Measurements from ENCODE around the gene ZBTB25. TPM values are rescaled to one million over a fixed set of nuclear protein-coding genes. Genes with fewer than 3 reads are reported as not detected.

ZBTB25 gene
- total RNA-seq, 1 experiment from 2014 or later: 19.0 TPM

DNA sequence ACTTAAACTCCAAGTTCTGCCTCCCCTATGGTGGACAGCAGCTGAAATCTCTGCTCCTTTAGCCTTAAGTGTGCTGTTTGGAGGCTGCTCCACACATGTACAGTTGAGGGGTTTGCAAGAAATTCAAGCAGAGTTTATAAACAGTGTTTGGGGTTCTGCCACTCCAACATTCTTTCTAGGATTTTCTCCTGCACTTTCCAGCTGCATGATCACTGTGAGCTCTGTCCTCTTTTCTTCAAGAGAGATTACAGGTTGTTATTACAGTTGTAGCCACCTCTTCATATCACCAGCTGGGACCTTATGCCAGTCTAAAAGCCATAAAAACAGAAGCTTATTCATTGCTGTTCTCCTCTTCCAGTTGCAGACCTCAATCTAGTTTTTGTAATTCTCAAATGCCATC is 8.4 kb downstream of the ZBTB25 start:
- Histone ChIP-seq H3K9me2 (ENCODE audit: insufficient read depth) (no peaks in the 10 kb centered on the region), H3K27ac (ENCODE audit: low read depth, low read length) (no peak overlapping the region), H3K4me2 (ENCODE audit: low read length) (no peak overlapping the region), H3K4me3 (replicated peaks in 1 of 2; ENCODE audit: low read depth in 1 of 2, low read length in 2 of 2) (no peak overlapping the region), H4K20me1 (ENCODE audit: insufficient read depth) (no peaks in the 10 kb centered on the region), H3K27me3 (ENCODE audit: insufficient read depth, low read length) (no peaks in the 10 kb centered on the region), H2AFZ (ENCODE audit: low read depth, low read length, poor library complexity, severe bottlenecking) (no peak overlapping the region), H3K9ac (ENCODE audit: low read length) (no peak overlapping the region), H3K79me2 (ENCODE audit: insufficient read depth, low read length) (peaks cover 32% of the 10 kb centered on the region), H3K9me3 (ENCODE audit: control insufficient read depth in 1 of 2, insufficient read depth in 1 of 2, low read depth in 1 of 2, low read length in 2 of 2) (no peaks in the 10 kb centered on the region), H3K4me1 (ENCODE audit: control insufficient read depth in 1 of 2, insufficient read depth in 2 of 2, low read length in 2 of 2) (peaks cover under 1 to 5% of the 10 kb centered on the region in 2 experiments; a peak in 2 of 4 replicates), H3K36me3 (ENCODE audit: control insufficient read depth in 1 of 2, insufficient read depth in 2 of 2, low read length in 2 of 2) (peaks cover 8 to 9% of the 10 kb centered on the region in 2 experiments; a peak in 3 of 4 replicates)
- CTCF ChIA-PET: interaction anchor here (0.7 kb wide), 1 partner anchor 395 kb away, joined by 3 read pairs; no protein-coding TSS in a partner anchor
- no peak for DNase-seq (ENCODE audit: low read depth, low spot score)
- intact Hi-C loops (cut with micrococcal nuclease): no loop called here
- POLR2A ChIA-PET: no interaction called here
- BruUV-seq (replicated peaks): no TSS peak
- no peak for TF ChIP-seq POLR2AphosphoS5 (IDR thresholded peaks at IDR 0.05; ENCODE audit: low read depth, low read length)
- no peak for TF ChIP-seq RAD21 (IDR thresholded peaks at IDR 0.05; ENCODE audit: low read depth)
- ATAC-seq: no peak
- RAD21 ChIA-PET (ENCODE audit: low non-redundant PET in 1 of 2, low total read pairs in 2 of 2, uncharacterized antibody in 2 of 2, unreplicated experiment in 2 of 2): no interaction called here

DNA sequence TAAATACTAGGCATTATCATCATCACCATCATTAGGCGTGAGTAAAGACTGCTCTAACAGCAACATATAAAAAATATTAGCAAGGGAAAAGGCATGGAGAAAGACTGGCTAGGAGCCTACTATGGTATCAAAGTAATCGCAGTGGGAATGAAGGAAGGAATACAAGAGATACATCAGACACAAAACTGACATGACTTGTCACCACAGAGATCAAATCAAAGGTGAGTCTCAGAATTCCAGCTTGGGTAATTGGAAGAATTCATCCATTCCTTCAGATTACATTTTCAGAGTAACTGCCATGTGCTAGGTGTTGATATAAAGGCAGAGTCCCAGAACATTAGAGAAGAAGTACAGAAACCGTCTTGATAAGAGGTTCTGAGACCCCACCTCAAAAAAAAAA is 10.2 kb downstream of the ZBTB25 start:
- peaks cover 11 to 14% of the 10 kb centered on the region in 2 experiments; a peak in 3 of 4 replicates for H3K36me3 ChIP-seq (ENCODE audit: control insufficient read depth in 1 of 2, insufficient read depth in 2 of 2, low read length in 2 of 2)
- H3K27ac ChIP-seq (ENCODE audit: low read depth, low read length): no peak overlapping the region
- H3K4me1 ChIP-seq (ENCODE audit: control insufficient read depth in 1 of 2, insufficient read depth in 2 of 2, low read length in 2 of 2): no peaks in the 10 kb centered on the region
- H3K4me3 ChIP-seq (replicated peaks in 1 of 2; ENCODE audit: low read depth in 1 of 2, low read length in 2 of 2): no peak overlapping the region
- H3K27me3 ChIP-seq (ENCODE audit: insufficient read depth, low read length): no peaks in the 10 kb centered on the region
- H3K4me2 ChIP-seq (ENCODE audit: low read length): no peak overlapping the region
- peaks cover 17% of the 10 kb centered on the region for H3K79me2 ChIP-seq (ENCODE audit: insufficient read depth, low read length)
- H3K9me3 ChIP-seq (ENCODE audit: control insufficient read depth in 1 of 2, insufficient read depth in 1 of 2, low read depth in 1 of 2, low read length in 2 of 2): no peaks in the 10 kb centered on the region
- intact Hi-C loops (cut with micrococcal nuclease): no loop called here
- BruUV-seq (replicated peaks): no TSS peak
- no peaks in the 10 kb centered on the region for H3K9me2 ChIP-seq (ENCODE audit: insufficient read depth)
- no peak for ATAC-seq
- CTCF ChIA-PET: no interaction called here
- DNase-seq (ENCODE audit: low read depth, low spot score): no peak
- POLR2A ChIA-PET: no interaction called here
- RAD21 ChIA-PET (ENCODE audit: low non-redundant PET in 1 of 2, low total read pairs in 2 of 2, uncharacterized antibody in 2 of 2, unreplicated experiment in 2 of 2): no interaction called here
- H4K20me1 ChIP-seq (ENCODE audit: insufficient read depth): no peaks in the 10 kb centered on the region
- H3K9ac ChIP-seq (ENCODE audit: low read length): no peak overlapping the region
- H2AFZ ChIP-seq (ENCODE audit: low read depth, low read length, poor library complexity, severe bottlenecking): no peak overlapping the region
- no peak for TF ChIP-seq EGR1 (IDR thresholded peaks at IDR 0.05; ENCODE audit: low read depth)
- TF ChIP-seq POLR2A (IDR thresholded peaks at IDR 0.05; ENCODE audit: borderline replicate concordance, extremely low read depth, insufficient read depth, insufficient read length): no peak
- no peak for TF ChIP-seq YY1 (IDR thresholded peaks at IDR 0.05; ENCODE audit: extremely low read depth, insufficient replicate concordance, low read depth, low read length)
- TF ChIP-seq, protein P1, sequence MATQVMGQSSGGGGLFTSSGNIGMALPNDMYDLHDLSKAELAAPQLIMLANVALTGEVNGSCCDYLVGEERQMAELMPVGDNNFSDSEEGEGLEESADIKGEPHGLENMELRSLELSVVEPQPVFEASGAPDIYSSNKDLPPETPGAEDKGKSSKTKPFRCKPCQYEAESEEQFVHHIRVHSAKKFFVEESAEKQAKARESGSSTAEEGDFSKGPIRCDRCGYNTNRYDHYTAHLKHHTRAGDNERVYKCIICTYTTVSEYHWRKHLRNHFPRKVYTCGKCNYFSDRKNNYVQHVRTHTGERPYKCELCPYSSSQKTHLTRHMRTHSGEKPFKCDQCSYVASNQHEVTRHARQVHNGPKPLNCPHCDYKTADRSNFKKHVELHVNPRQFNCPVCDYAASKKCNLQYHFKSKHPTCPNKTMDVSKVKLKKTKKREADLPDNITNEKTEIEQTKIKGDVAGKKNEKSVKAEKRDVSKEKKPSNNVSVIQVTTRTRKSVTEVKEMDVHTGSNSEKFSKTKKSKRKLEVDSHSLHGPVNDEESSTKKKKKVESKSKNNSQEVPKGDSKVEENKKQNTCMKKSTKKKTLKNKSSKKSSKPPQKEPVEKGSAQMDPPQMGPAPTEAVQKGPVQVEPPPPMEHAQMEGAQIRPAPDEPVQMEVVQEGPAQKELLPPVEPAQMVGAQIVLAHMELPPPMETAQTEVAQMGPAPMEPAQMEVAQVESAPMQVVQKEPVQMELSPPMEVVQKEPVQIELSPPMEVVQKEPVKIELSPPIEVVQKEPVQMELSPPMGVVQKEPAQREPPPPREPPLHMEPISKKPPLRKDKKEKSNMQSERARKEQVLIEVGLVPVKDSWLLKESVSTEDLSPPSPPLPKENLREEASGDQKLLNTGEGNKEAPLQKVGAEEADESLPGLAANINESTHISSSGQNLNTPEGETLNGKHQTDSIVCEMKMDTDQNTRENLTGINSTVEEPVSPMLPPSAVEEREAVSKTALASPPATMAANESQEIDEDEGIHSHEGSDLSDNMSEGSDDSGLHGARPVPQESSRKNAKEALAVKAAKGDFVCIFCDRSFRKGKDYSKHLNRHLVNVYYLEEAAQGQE (IDR thresholded peaks at IDR 0.05; ENCODE audit: low read depth): no peak
- no peak for TF ChIP-seq RAD21 (IDR thresholded peaks at IDR 0.05; ENCODE audit: low read depth)
- no peak for TF ChIP-seq CBX3 (IDR thresholded peaks at IDR 0.05; ENCODE audit: low read depth)
- TF ChIP-seq JUND (IDR thresholded peaks at IDR 0.05): no peak
- TF ChIP-seq, protein P2, sequence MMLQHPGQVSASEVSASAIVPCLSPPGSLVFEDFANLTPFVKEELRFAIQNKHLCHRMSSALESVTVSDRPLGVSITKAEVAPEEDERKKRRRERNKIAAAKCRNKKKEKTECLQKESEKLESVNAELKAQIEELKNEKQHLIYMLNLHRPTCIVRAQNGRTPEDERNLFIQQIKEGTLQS (IDR thresholded peaks at IDR 0.05): no peak
- TF ChIP-seq SIN3A (IDR thresholded peaks at IDR 0.05; ENCODE audit: low read depth): no peak
- TF ChIP-seq, protein P3, sequence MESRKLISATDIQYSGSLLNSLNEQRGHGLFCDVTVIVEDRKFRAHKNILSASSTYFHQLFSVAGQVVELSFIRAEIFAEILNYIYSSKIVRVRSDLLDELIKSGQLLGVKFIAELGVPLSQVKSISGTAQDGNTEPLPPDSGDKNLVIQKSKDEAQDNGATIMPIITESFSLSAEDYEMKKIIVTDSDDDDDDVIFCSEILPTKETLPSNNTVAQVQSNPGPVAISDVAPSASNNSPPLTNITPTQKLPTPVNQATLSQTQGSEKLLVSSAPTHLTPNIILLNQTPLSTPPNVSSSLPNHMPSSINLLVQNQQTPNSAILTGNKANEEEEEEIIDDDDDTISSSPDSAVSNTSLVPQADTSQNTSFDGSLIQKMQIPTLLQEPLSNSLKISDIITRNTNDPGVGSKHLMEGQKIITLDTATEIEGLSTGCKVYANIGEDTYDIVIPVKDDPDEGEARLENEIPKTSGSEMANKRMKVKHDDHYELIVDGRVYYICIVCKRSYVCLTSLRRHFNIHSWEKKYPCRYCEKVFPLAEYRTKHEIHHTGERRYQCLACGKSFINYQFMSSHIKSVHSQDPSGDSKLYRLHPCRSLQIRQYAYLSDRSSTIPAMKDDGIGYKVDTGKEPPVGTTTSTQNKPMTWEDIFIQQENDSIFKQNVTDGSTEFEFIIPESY (IDR thresholded peaks at IDR 0.05; ENCODE audit: extremely low read depth, insufficient replicate concordance, low read length): no peak
- no peak for TF ChIP-seq CEBPB (IDR thresholded peaks at IDR 0.05; ENCODE audit: low read depth)
- TF ChIP-seq, protein P4, sequence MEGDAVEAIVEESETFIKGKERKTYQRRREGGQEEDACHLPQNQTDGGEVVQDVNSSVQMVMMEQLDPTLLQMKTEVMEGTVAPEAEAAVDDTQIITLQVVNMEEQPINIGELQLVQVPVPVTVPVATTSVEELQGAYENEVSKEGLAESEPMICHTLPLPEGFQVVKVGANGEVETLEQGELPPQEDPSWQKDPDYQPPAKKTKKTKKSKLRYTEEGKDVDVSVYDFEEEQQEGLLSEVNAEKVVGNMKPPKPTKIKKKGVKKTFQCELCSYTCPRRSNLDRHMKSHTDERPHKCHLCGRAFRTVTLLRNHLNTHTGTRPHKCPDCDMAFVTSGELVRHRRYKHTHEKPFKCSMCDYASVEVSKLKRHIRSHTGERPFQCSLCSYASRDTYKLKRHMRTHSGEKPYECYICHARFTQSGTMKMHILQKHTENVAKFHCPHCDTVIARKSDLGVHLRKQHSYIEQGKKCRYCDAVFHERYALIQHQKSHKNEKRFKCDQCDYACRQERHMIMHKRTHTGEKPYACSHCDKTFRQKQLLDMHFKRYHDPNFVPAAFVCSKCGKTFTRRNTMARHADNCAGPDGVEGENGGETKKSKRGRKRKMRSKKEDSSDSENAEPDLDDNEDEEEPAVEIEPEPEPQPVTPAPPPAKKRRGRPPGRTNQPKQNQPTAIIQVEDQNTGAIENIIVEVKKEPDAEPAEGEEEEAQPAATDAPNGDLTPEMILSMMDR (IDR thresholded peaks at IDR 0.05 in 2 of 3, conservative IDR thresholded peaks at IDR 0.05 in 1 of 3; ENCODE audit: borderline replicate concordance in 1 of 3, insufficient read depth in 1 of 3, low read depth in 2 of 3, low read length in 2 of 3): no peak

Data from HCT116 (cell line).